Bronchial epithelial cell (primary cell): ENCODE measurements around the gene TCF4. TPM values are rescaled to one million over a fixed set of nuclear protein-coding genes. Genes with fewer than 3 reads are reported as not detected.

ENCODE experiments used
- DNase-seq: peaks from one replicate; pipeline ENCODE4 v3.0.0-alpha.2; 2010; ENCODE audit warnings: low read depth
- FAIRE-seq: peaks from 2 replicates; lab custom pipeline; 2011; peaks lifted over from hg19 to GRCh38; lab: Jason Lieb, UNC
- H3K27me3 ChIP-seq: 2 replicates; pipeline ENCODE4 v1.5.1; 2011; ENCODE audit warnings: low read length; ENCODE audit not compliant: control insufficient read depth, insufficient read depth
- H3K36me3 ChIP-seq: 2 replicates; pipeline ENCODE4 v1.5.1; 2011; ENCODE audit warnings: low read length; ENCODE audit not compliant: control insufficient read depth, insufficient read depth
- H3K4me3 ChIP-seq: 2 replicates; pipeline ENCODE4 v1.5.1; 2011; ENCODE audit warnings: mild to moderate bottlenecking, low read depth, low read length, control low read depth
- total RNA-seq: library from RNA; depleted of rRNA; stranded (reverse); fragments of >200 nt; gene quantifications from 2 replicates; pipeline ENCODE4 v1.2.1, GENCODE V29; 2014
- TF ChIP-seq, protein P1 (sequence below): IDR thresholded peaks from 2 replicates; pipeline ENCODE4 v1.5.1; 2011; ENCODE audit warnings: mild to moderate bottlenecking, moderate library complexity, low read length, control low read depth, inconsistent platforms; ENCODE audit not compliant: insufficient read depth, severe bottlenecking

The TCF4 gene
- total RNA-seq, 1 donor from 2014 or later: 10.0 TPM

DNA sequence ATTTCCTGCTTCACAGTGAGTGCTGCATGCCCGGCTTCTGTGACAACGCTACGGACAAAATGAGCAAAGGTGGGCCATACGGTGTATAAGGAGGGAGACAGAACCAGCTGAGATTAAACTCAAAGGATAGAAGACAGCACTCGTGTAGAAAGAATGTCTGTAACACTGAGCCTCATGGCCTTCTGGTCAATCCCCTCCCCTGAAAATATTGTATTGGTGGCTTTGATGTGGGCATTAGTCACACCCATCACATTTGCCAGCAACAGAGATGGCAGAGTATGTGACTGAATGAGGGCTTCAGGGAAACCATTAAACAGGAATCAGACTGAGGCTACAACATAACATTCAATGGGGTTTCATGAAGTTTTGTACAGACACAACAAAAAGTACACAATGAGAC is 341.0 kb downstream of the TCF4 start:
- H3K27me3 ChIP-seq: no peaks in the 10 kb centered on the region
- H3K4me3 ChIP-seq: no peak overlapping the region
- DNase-seq (no peak), FAIRE-seq (no peak)
- peaks cover 1% of the 10 kb centered on the region for H3K36me3 ChIP-seq
- TF ChIP-seq, protein P1, sequence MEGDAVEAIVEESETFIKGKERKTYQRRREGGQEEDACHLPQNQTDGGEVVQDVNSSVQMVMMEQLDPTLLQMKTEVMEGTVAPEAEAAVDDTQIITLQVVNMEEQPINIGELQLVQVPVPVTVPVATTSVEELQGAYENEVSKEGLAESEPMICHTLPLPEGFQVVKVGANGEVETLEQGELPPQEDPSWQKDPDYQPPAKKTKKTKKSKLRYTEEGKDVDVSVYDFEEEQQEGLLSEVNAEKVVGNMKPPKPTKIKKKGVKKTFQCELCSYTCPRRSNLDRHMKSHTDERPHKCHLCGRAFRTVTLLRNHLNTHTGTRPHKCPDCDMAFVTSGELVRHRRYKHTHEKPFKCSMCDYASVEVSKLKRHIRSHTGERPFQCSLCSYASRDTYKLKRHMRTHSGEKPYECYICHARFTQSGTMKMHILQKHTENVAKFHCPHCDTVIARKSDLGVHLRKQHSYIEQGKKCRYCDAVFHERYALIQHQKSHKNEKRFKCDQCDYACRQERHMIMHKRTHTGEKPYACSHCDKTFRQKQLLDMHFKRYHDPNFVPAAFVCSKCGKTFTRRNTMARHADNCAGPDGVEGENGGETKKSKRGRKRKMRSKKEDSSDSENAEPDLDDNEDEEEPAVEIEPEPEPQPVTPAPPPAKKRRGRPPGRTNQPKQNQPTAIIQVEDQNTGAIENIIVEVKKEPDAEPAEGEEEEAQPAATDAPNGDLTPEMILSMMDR: no peak

DNA sequence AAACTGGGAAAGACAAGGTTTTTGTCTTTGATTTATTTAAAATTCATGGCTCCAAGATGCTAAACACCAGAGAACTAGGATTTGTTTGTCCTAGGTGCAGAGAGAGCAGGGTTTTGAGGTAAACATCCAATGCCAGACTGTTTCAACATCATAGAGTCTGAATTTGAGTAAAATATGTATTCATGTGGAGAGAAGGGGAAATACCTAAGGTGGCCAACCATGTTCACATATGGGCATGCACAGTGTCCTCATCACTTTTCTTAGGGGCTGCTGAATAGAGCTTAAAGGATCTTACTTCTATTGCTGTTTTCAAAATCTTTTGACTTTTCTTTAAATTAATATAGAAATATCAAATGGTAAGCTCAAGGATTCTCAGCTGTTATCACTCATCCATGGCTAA is 341.7 kb downstream of the TCF4 start:
- TF ChIP-seq, protein P1: no peak
- Histone ChIP-seq H3K27me3 (no peaks in the 10 kb centered on the region), H3K4me3 (no peak overlapping the region), H3K36me3 (peaks cover 1% of the 10 kb centered on the region)
- FAIRE-seq (no peak), DNase-seq (no peak)

DNA sequence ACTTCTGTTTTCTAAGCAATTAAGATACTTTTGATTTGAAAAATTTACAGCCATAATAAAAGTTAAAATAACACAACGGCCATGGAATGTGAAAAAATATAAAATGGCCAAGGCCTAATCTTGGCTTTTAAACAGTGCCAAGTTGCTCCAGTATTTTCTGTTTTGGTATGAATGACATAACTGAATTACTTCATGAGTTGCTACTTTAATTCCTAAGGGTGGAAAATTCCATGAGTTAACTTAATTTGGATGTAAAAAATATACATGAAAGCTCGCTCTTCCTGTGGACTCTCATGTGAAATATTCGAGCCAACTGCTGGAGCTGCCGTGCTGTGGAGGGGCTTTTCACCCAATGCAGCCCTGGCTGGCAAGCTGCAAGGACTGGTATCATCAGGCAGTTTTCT is 342.8 kb downstream of the TCF4 start:
- no peaks in the 10 kb centered on the region for H3K27me3 ChIP-seq
- no peak for FAIRE-seq
- no peak overlapping the region for H3K4me3 ChIP-seq
- TF ChIP-seq, protein P1: no peak
- H3K36me3 ChIP-seq: peaks cover 1% of the 10 kb centered on the region
- DNase-seq: no peak

DNA sequence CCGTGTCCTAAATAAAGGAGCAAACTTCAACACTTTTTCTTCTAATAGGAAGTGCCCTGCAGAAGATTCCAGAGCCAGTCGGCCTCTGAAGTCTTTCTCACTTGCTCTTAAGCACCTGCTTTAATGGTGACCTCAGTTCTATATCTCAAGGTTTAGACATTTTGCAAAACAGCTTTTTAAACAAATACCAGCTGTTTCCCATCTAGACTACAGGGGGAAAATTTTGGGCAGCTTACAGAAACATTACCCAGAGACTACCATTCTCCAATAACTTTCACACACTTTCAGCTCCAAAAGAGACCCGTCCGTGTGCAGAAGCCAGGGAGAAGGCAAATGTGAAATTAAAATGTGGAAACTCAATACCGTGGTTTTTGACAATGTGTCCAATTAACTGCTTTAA is 343.4 kb downstream of the TCF4 start:
- Histone ChIP-seq H3K27me3 (no peaks in the 10 kb centered on the region), H3K4me3 (no peak overlapping the region), H3K36me3 (peaks cover 1% of the 10 kb centered on the region)
- FAIRE-seq: no peak
- TF ChIP-seq, protein P1: no peak
- no peak for DNase-seq

DNA sequence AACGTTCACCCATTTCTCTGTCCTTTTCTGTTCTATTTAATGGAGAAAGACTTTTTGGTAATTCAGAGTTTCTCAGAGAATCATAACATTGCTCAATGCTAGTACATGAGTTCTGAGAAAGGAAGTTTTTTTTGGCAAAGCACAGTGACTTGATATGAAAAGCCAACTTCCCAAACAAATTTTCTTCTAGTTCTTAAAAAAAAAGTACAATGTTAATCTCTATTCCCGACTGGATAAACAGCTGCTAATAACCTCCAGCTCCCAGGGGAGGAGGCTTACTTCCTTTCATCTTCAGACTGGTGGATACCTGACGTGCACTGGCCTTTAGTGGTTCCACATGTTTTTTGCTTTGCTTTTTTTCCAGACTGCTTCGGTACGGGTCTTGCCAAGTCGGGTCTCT is 344.1 kb downstream of the TCF4 start:
- TF ChIP-seq, protein P1: no peak
- H3K36me3 ChIP-seq: peaks cover 1% of the 10 kb centered on the region
- DNase-seq: no peak
- no peak for FAIRE-seq
- no peak overlapping the region for H3K4me3 ChIP-seq
- H3K27me3 ChIP-seq: no peaks in the 10 kb centered on the region

DNA sequence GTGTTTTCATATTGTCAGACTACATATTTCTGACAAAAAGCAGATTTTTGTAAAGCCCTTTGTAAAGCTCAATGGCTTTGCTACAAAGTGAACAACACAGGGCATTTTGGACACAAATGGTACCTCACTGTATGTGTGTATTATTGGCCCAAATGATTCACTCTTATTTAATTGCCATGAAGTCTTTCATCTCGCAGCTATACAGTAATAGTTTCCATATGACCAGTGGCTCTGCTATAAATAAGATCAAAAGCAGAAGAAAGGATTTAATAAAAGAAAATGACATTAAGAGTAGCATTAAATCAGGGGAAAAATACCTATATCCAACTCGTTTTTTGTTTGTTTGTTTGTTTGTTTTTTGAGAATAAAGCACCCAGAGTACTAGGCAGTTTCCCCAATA is 344.7 kb downstream of the TCF4 start:
- Histone ChIP-seq H3K4me3 (no peak overlapping the region), H3K36me3 (peaks cover 1% of the 10 kb centered on the region), H3K27me3 (no peaks in the 10 kb centered on the region)
- no peak for FAIRE-seq
- TF ChIP-seq, protein P1: no peak
- no peak for DNase-seq
